Measurements from ENCODE around the gene MNT. TPM values are rescaled to one million over a fixed set of nuclear protein-coding genes. Genes with fewer than 3 reads are reported as not detected.

The MNT gene
- total RNA-seq, 1 donor from 2014 or later, result 9.0 TPM

DNA sequence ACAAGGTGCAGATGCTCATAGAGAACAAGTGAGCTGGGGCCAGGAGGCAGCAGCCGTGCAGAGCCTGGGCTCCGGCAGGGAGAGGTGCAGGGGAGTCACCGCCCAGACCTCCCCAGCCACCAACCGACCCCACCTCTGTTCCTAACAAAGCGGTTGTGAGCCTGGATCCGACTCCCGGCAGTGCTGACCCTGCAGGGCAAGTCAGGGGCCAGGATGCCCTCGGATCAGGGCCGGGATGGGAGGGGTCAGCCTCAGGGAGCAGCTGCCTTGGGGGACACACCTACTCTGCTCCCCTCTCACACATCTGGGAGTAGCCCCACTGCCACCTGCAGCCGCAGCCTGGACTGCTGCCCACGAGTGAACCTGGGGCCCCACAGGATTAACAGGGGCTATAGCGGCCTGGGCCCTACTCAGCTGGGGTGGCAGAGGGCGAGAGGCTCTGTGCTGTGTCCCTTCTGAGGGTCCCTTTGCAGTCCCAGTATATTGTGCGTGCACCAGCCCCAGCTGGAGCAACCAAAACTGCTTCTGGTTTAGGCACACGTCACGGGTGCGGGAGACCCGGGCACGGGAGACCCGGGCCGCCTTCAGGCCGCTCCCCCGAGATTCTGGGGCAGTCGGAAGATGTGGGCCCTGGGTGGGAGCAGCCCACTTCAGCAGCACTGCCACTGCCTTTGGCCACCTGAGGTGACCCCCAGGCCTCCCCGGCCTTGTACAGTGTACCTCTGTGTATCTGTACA is 21.2 kb downstream of the MNT start:
- no peak overlapping the region for H3K4me3 ChIP-seq (ENCODE audit: low read depth, low read length)
- TF ChIP-seq, protein P1, sequence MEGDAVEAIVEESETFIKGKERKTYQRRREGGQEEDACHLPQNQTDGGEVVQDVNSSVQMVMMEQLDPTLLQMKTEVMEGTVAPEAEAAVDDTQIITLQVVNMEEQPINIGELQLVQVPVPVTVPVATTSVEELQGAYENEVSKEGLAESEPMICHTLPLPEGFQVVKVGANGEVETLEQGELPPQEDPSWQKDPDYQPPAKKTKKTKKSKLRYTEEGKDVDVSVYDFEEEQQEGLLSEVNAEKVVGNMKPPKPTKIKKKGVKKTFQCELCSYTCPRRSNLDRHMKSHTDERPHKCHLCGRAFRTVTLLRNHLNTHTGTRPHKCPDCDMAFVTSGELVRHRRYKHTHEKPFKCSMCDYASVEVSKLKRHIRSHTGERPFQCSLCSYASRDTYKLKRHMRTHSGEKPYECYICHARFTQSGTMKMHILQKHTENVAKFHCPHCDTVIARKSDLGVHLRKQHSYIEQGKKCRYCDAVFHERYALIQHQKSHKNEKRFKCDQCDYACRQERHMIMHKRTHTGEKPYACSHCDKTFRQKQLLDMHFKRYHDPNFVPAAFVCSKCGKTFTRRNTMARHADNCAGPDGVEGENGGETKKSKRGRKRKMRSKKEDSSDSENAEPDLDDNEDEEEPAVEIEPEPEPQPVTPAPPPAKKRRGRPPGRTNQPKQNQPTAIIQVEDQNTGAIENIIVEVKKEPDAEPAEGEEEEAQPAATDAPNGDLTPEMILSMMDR (conservative IDR thresholded peaks at IDR 0.05; ENCODE audit: low read depth, low read length), result no peak
- DNase-seq (ENCODE audit: low read depth), result no peak

GRCh38 chr17:2378905-2379304 is 22.0 kb downstream of the MNT start:
- TF ChIP-seq, protein P1 (conservative IDR thresholded peaks at IDR 0.05; ENCODE audit: low read depth, low read length), result no peak
- H3K4me3 ChIP-seq (ENCODE audit: low read depth, low read length), result no peak overlapping the region
- DNase-seq (ENCODE audit: low read depth), result no peak

- DNase-seq (ENCODE audit: low read depth), result no peak
- TF ChIP-seq, protein P1 (conservative IDR thresholded peaks at IDR 0.05; ENCODE audit: low read depth, low read length), result no peak
- H3K4me3 ChIP-seq (ENCODE audit: low read depth, low read length), result no peak overlapping the region
Observed at GRCh38 chr17:2377659-2378058, 23.2 kb downstream of the MNT start.

- TF ChIP-seq, protein P1 (conservative IDR thresholded peaks at IDR 0.05; ENCODE audit: low read depth, low read length), result no peak
- no peak for DNase-seq (ENCODE audit: low read depth)
Observed at GRCh38 chr17:2376107-2376506, 24.8 kb downstream of the MNT start.

DNA sequence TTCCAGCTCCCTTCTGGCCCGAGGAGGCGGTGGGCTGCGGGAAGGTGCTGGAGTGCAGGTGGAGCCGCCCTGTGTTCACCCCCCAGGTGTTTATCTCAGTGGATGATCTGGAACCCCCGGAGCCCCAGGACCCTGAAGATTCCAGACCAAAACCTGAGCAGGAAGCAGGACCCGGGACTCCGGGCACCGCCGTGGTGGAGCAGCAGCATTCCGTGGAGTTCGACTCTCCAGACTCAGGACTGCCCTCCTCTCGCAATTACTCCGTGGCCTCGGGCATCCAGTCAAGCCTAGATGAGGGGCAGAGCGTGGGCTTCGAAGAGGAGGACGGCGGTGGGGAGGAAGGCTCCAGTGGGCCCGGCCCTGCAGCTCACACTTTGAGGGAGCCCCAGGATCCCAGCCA is 25.5 kb downstream of the MNT start:
- no peak for DNase-seq (ENCODE audit: low read depth)
- no peak overlapping the region for H3K4me3 ChIP-seq (ENCODE audit: low read depth, low read length)
- TF ChIP-seq, protein P1 (conservative IDR thresholded peaks at IDR 0.05; ENCODE audit: low read depth, low read length), result no peak

More at GRCh38 chr17:2376107-2376506, 24.8 kb downstream of the MNT start:
- H3K4me3 ChIP-seq (ENCODE audit: low read depth, low read length), result no peak overlapping the region

- no peak for DNase-seq (ENCODE audit: low read depth)
- H3K4me3 ChIP-seq (ENCODE audit: low read depth, low read length), result no peak overlapping the region
- TF ChIP-seq, protein P1 (conservative IDR thresholded peaks at IDR 0.05; ENCODE audit: low read depth, low read length), result no peak
Observed at GRCh38 chr17:2374549-2375285, 26.1 kb downstream of the MNT start.

All from epithelial cell of proximal tubule (primary cell).